Muscle of leg (tissue), 11 donors: ENCODE results near the gene DPH7. TPM values are rescaled to one million over a fixed set of nuclear protein-coding genes. Genes with fewer than 3 reads are reported as not detected.
A peak's percentile ranks its signal among the peaks of the same experiment; 100 is the strongest.
"Not testable (repeated sequence)": the region's sequence is repeated elsewhere in the genome, so short reads cannot be mapped to it uniquely, and the experiment has no call there.

Experiments
- DNase-seq: peaks from one replicate; pipeline ENCODE4 v3.0.0; 2013
- H3K27ac ChIP-seq: one replicate; pipeline ENCODE4 v1.5.1; 2013; ENCODE audit warnings: mild to moderate bottlenecking, low read length, control low read depth
- H3K27me3 ChIP-seq: one replicate; pipeline ENCODE4 v1.6.1; 2013; ENCODE audit warnings: low read length; ENCODE audit not compliant: control insufficient read depth, insufficient read depth
- H3K36me3 ChIP-seq: one replicate; pipeline ENCODE4 v1.6.1; 2013; ENCODE audit warnings: low read length; ENCODE audit not compliant: control insufficient read depth, insufficient read depth
- H3K4me1 ChIP-seq: one replicate; pipeline ENCODE4 v1.6.1; 2013; ENCODE audit warnings: low read length; ENCODE audit not compliant: control insufficient read depth, insufficient read depth
- H3K4me3 ChIP-seq: one replicate; pipeline ENCODE4 v1.5.1; 2013; ENCODE audit warnings: low read length, control low read depth
- H3K9me3 ChIP-seq: replicated peaks from 2 replicates; pipeline ENCODE4 v1.6.1; 2013; ENCODE audit warnings: low read depth, low read length; ENCODE audit not compliant: control insufficient read depth
- WGBS: methylation state at CpG from one replicate; pipeline ENCODE4 v1.1.5; 2013; ENCODE audit warnings: missing lambda C conversion rate; ENCODE audit not compliant: insufficient coverage; 5-methylcytosine and 5-hydroxymethylcytosine counted together
- polyA plus RNA-seq, 8 donors: library from polyadenylated mRNA; unstranded; fragments of 120-200 nt; gene quantifications; one replicate each; pipeline versions ENCODE4 v1.2.1 to v1.2.3, GENCODE V29; 2013; ENCODE audit warnings: inconsistent platforms in 1 of 8, low replicate concordance in 1 of 8; ENCODE audit not compliant: insufficient read length in 8 of 8, insufficient read depth in 1 of 8
- total RNA-seq: library from RNA; stranded (reverse); fragments of 120-200 nt; gene quantifications from one replicate; pipeline ENCODE4 v1.2.4, GENCODE V29; 2013

DPH7 gene
- total and polyA plus RNA-seq, 9 donors: 20.8 to 34.8 (median 27.1) TPM

GRCh38 chr9:137538058-137538457 lies 40.7 kb downstream of the DPH7 start:
- no peak for DNase-seq
- H3K4me3 ChIP-seq: no peak overlapping the region
- no peaks in the 10 kb centered on the region for H3K9me3 ChIP-seq
- no peaks in the 10 kb centered on the region for H3K36me3 ChIP-seq
- no peak overlapping the region for H3K27ac ChIP-seq
- 93% methylated on average over 16 of the region's 16 CpGs for WGBS
- peaks cover 5% of the 10 kb centered on the region for H3K4me1 ChIP-seq
- H3K27me3 ChIP-seq: no peaks in the 10 kb centered on the region

- 67% methylated on average over 7 of the region's 16 CpGs for WGBS
- not testable (repeated sequence) for H3K4me3 ChIP-seq
These were observed 42.1 kb downstream of the DPH7 start for GRCh38 chr9:137536594-137537131.

DNA sequence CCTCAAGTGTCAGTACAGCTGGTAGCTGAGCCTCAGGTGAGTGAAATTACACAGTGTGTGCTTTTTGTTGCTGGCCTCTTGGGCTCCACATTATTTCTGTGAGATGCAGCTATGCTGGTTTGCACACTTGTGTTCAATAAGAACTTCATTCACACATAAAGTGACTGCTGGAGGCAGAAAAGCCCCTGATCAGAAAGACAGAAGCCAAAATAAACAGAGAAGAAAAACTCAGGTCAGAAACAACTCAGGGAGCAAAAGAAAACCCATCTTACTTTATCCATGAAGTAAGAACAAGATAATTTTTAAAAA lies 43.7 kb downstream of the DPH7 start:
- Histone ChIP-seq H3K27ac (no peak overlapping the region), H3K9me3 (no peaks in the 10 kb centered on the region), H3K4me1 (peaks cover 15% of the 10 kb centered on the region), H3K36me3 (no peaks in the 10 kb centered on the region), H3K4me3 (no peak overlapping the region), H3K27me3 (no peaks in the 10 kb centered on the region)
- DNase-seq: no peak

More at GRCh38 chr9:137536594-137537131, 42.1 kb downstream of the DPH7 start:
- not testable (repeated sequence) for H3K27ac ChIP-seq, DNase-seq, H3K9me3 ChIP-seq, H3K36me3 ChIP-seq, H3K27me3 ChIP-seq, H3K4me1 ChIP-seq

DNA sequence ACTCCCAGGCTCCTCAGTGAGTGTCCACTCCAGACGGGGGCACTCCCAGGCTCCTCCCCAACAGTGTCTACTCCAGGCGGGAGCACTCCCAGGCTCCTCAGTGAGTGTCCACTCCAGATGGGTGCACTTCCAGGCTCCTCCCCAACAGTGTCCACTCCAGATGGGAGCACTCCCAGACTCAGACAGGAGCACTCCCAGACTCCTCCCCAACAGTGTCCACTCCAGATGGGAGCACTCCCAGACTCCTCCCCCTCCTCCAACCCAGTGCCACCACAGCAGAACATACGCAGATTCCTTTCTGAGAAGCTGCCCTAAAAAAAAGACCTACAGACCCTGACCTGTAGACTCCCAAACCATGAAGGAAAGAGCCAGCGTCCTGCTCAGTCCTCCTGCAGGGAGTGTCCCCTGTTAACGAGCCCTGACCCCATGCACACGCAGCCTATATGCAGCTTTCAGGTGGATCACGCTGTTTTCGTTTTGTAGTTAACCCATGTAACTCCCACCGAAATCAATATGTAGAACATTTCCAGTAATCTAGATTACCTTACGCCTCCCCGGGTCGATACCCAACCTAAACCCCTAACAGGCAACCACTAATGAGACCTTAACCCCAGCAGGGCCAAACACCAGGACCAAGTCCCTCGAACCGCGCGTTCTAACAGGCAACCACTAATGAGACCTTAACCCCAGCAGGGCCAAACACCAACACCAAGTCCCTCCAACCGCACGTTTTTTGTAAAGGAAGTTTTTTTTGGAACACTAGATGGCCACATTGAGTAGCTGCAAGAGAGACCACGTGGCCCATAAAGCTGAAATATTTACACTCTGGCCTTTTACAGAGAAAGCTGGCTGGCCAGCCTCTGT lies 44.2 kb downstream of the DPH7 start:
- H3K4me3 ChIP-seq: no peak overlapping the region
- no peaks in the 10 kb centered on the region for H3K9me3 ChIP-seq
- no peaks in the 10 kb centered on the region for H3K36me3 ChIP-seq
- DNase-seq: peak; percentile 83
- no peaks in the 10 kb centered on the region for H3K27me3 ChIP-seq
- no peak overlapping the region for H3K27ac ChIP-seq
- H3K4me1 ChIP-seq: peaks cover 15% of the 10 kb centered on the region
- 74% methylated on average over 12 of the region's 19 CpGs for WGBS

- H3K27me3 ChIP-seq, H3K4me3 ChIP-seq, H3K36me3 ChIP-seq, H3K9me3 ChIP-seq, H3K27ac ChIP-seq, DNase-seq: not testable (repeated sequence)
- 82% methylated on average over 10 of the region's 10 CpGs for WGBS
- H3K4me1 ChIP-seq: peaks cover 15% of the 10 kb centered on the region
These were observed 45.7 kb downstream of the DPH7 start for GRCh38 chr9:137532891-137533468.

- no peaks in the 10 kb centered on the region for H3K36me3 ChIP-seq
- 0% methylated on average over 1 of the region's 17 CpGs for WGBS
- no peak for DNase-seq
- no peak overlapping the region for H3K27ac ChIP-seq
- no peaks in the 10 kb centered on the region for H3K9me3 ChIP-seq
- peaks cover 15% of the 10 kb centered on the region for H3K4me1 ChIP-seq
- no peaks in the 10 kb centered on the region for H3K27me3 ChIP-seq
- H3K4me3 ChIP-seq: no peak overlapping the region
These were observed 47.5 kb downstream of the DPH7 start for GRCh38 chr9:137531099-137531765.

GRCh38 chr9:137530331-137530730 lies 48.4 kb downstream of the DPH7 start:
- Histone ChIP-seq H3K27ac (no peak overlapping the region), H3K9me3 (no peaks in the 10 kb centered on the region), H3K27me3 (no peaks in the 10 kb centered on the region), H3K4me1 (peaks cover 15% of the 10 kb centered on the region), H3K4me3 (no peak overlapping the region), H3K36me3 (no peaks in the 10 kb centered on the region)
- WGBS: 59% methylated on average over 5 of the region's 5 CpGs
- no peak for DNase-seq

DNA sequence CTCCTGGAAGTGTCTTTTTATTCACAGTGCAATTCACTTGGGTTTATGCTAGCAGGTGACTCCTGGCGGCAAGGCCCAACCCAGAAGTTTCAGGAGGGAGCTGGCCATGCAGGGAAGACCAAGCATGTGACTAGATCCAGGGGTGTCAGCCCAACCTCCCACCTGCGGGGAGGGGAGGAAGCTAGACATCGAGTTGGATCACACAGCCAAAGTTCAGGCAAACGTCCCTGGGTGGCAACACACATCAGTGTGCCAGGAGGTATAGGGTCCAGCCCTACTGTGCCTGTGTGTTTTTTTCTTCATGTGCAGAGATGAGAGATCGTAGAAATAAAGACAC lies 53.8 kb downstream of the DPH7 start:
- WGBS: 74% methylated on average over 3 of the region's 5 CpGs

DNA sequence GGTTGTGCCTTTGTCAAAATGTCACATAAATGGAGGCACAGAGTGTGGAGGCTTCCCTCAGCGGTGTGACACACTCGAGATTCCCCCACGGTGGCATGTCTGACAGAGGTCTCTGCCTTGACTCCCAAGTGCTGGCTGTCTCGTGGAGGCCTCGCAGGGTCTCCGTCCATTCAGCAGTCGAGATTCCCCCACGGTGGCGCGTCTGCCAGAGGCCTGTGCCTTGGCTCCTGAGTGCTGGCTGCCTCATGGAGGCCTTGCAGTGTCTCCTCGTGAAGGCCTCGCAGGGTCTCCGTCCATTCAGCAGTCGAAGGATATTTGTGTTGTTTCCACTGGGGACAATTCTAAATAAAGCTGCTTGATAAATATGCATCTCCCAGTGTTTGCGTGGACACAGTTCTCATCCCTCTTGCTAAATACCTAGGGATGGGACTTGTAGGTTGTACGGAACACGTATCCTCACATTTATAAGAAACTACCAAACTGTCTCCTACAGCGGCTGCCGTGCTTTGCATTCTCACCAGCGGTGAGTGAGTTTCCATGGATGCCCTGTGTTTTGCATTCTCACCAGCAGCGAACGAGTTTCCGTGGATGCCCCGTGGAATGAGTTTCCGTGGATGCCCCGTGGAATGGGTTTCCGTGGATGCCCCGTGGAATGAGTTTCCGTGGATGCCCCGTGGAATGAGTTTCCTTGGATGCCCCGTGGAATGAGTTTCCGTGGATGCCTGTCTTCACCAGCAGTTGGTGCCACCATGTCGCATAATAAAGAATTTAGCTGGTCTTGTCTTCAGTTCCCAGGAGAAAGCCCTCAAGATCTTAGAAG lies 54.4 kb downstream of the DPH7 start:
- no peaks in the 10 kb centered on the region for H3K36me3 ChIP-seq
- no peak for DNase-seq
- H3K4me3 ChIP-seq: no peak overlapping the region
- 94% methylated on average over 25 of the region's 33 CpGs for WGBS
- no peak overlapping the region for H3K27ac ChIP-seq
- peaks cover 13% of the 10 kb centered on the region for H3K4me1 ChIP-seq
- H3K9me3 ChIP-seq: no peaks in the 10 kb centered on the region
- H3K27me3 ChIP-seq: no peaks in the 10 kb centered on the region

More for the DNA sequence above, 53.8 kb downstream of the DPH7 start:
- Histone ChIP-seq H3K27me3 (no peaks in the 10 kb centered on the region), H3K9me3 (no peaks in the 10 kb centered on the region), H3K4me1 (peaks cover 13% of the 10 kb centered on the region), H3K36me3 (no peaks in the 10 kb centered on the region), H3K27ac (no peak overlapping the region), H3K4me3 (no peak overlapping the region)
- no peak for DNase-seq
